IPS DF 6.9 (cell line): ENCODE measurements around the gene ZDHHC17.

Experiments
- DNase-seq: peaks from one replicate; pipeline ENCODE4 v3.0.0-alpha.2; 2013; ENCODE audit warnings: low read depth, low spot score
- H3K27ac ChIP-seq: one replicate; pipeline ENCODE4 v1.5.1; 2013; ENCODE audit warnings: low read length, control low read depth
- H3K27me3 ChIP-seq: 2 replicates; pipeline ENCODE4 v1.6.1; 2013; ENCODE audit warnings: mild to moderate bottlenecking, low read length; ENCODE audit not compliant: control insufficient read depth, insufficient read depth
- H3K36me3 ChIP-seq: 2 replicates; pipeline ENCODE4 v1.6.1; 2013; ENCODE audit warnings: low read length; ENCODE audit not compliant: control insufficient read depth, insufficient read depth
- H3K4me1 ChIP-seq: 2 replicates; pipeline ENCODE4 v1.6.1; 2013; ENCODE audit warnings: low read length; ENCODE audit not compliant: control insufficient read depth, insufficient read depth
- H3K4me3 ChIP-seq: 2 replicates; pipeline ENCODE4 v1.5.1; 2013; ENCODE audit warnings: mild to moderate bottlenecking, low read length
- H3K9me3 ChIP-seq: 2 replicates; pipeline ENCODE4 v1.6.1; 2013; ENCODE audit warnings: low read length, inconsistent platforms; ENCODE audit not compliant: control insufficient read depth, insufficient read depth
- WGBS: extraction: QIAGEN DNeasy Blood & Tissue Kit; methylation state at CpG from one replicate; pipeline ENCODE4 v1.1.7; 2013; ENCODE audit warnings: mixed read lengths, missing lambda C conversion rate; ENCODE audit not compliant: insufficient read length, insufficient coverage; 5-methylcytosine and 5-hydroxymethylcytosine counted together

ZDHHC17 gene

GRCh38 chr12:76738824-76739579 lies 24.9 kb upstream of the ZDHHC17 start:
- H3K4me1 ChIP-seq = no peaks in the 10 kb centered on the region
- no peak for DNase-seq
- no CpG with 5 or more reads among the region's 10 CpGs for WGBS

GRCh38 chr12:76739896-76740295 lies 24.0 kb upstream of the ZDHHC17 start:
- WGBS = no CpG with 5 or more reads among the region's 4 CpGs
- Histone ChIP-seq H3K27ac (no peak overlapping the region), H3K4me3 (no peak overlapping the region), H3K4me1 (no peaks in the 10 kb centered on the region), H3K27me3 (no peaks in the 10 kb centered on the region), H3K9me3 (no peaks in the 10 kb centered on the region), H3K36me3 (no peaks in the 10 kb centered on the region)
- DNase-seq = no peak

More at GRCh38 chr12:76738824-76739579, 24.9 kb upstream of the ZDHHC17 start:
- Histone ChIP-seq H3K36me3 (no peaks in the 10 kb centered on the region), H3K27me3 (no peaks in the 10 kb centered on the region), H3K4me3 (no peak overlapping the region), H3K27ac (no peak overlapping the region), H3K9me3 (no peaks in the 10 kb centered on the region)

GRCh38 chr12:76740501-76740900 lies 23.4 kb upstream of the ZDHHC17 start:
- H3K36me3 ChIP-seq = no peaks in the 10 kb centered on the region
- H3K9me3 ChIP-seq = no peaks in the 10 kb centered on the region
- WGBS = no CpG with 5 or more reads among the region's 8 CpGs
- no peaks in the 10 kb centered on the region for H3K4me1 ChIP-seq
- H3K4me3 ChIP-seq = no peak overlapping the region
- no peaks in the 10 kb centered on the region for H3K27me3 ChIP-seq
- no peak for DNase-seq
- H3K27ac ChIP-seq = no peak overlapping the region

GRCh38 chr12:76745343-76745742 lies 18.6 kb upstream of the ZDHHC17 start:
- no peak for DNase-seq
- no peak overlapping the region for H3K4me3 ChIP-seq
- H3K9me3 ChIP-seq = no peaks in the 10 kb centered on the region
- no peaks in the 10 kb centered on the region for H3K27me3 ChIP-seq
- WGBS = no CpG with 5 or more reads among the region's 2 CpGs
- no peak overlapping the region for H3K27ac ChIP-seq
- no peaks in the 10 kb centered on the region for H3K36me3 ChIP-seq
- H3K4me1 ChIP-seq = no peaks in the 10 kb centered on the region

GRCh38 chr12:76746516-76746915 lies 17.4 kb upstream of the ZDHHC17 start:
- Histone ChIP-seq H3K27me3 (no peaks in the 10 kb centered on the region), H3K36me3 (no peaks in the 10 kb centered on the region), H3K27ac (no peak overlapping the region), H3K9me3 (no peaks in the 10 kb centered on the region), H3K4me3 (no peak overlapping the region), H3K4me1 (no peaks in the 10 kb centered on the region)
- no CpG with 5 or more reads among the region's 1 CpG for WGBS
- no peak for DNase-seq

GRCh38 chr12:76747245-76747644 lies 16.7 kb upstream of the ZDHHC17 start:
- H3K9me3 ChIP-seq = no peaks in the 10 kb centered on the region
- no peak for DNase-seq
- H3K36me3 ChIP-seq = no peaks in the 10 kb centered on the region
- WGBS = no CpG with 5 or more reads among the region's 2 CpGs
- no peaks in the 10 kb centered on the region for H3K27me3 ChIP-seq
- no peak overlapping the region for H3K4me3 ChIP-seq
- no peaks in the 10 kb centered on the region for H3K4me1 ChIP-seq
- no peak overlapping the region for H3K27ac ChIP-seq

- Histone ChIP-seq H3K4me1 (0 out of 2 replicates have a peak, but pooled peaks cover 1% of the 10 kb centered on the region), H3K4me3 (no peak overlapping the region), H3K27me3 (no peaks in the 10 kb centered on the region), H3K9me3 (no peaks in the 10 kb centered on the region), H3K27ac (no peak overlapping the region), H3K36me3 (no peaks in the 10 kb centered on the region)
- no CpG with 5 or more reads among the region's 9 CpGs for WGBS
- no peak for DNase-seq
Observed at GRCh38 chr12:76755829-76756379, 8.0 kb upstream of the ZDHHC17 start.

- Histone ChIP-seq H3K9me3 (no peaks in the 10 kb centered on the region), H3K4me1 (peaks cover 3% of the 10 kb centered on the region; the same call in 1 of the 2 replicates), H3K36me3 (no peaks in the 10 kb centered on the region), H3K4me3 (no peak overlapping the region), H3K27me3 (no peaks in the 10 kb centered on the region), H3K27ac (no peak overlapping the region)
- no CpG with 5 or more reads among the region's 1 CpG for WGBS
- no peak for DNase-seq
Observed at GRCh38 chr12:76757694-76758093, 6.2 kb upstream of the ZDHHC17 start.

GRCh38 chr12:76762601-76762980 lies 1.3 kb upstream of the ZDHHC17 start:
- DNase-seq = peak; percentile 37
- Histone ChIP-seq H3K4me1 (peaks cover 2% of the 10 kb centered on the region; the same call in 1 of the 2 replicates), H3K27me3 (no peaks in the 10 kb centered on the region), H3K36me3 (no peaks in the 10 kb centered on the region), H3K27ac (no peak overlapping the region), H3K9me3 (no peaks in the 10 kb centered on the region), H3K4me3 (peak overlapping the region; percentile 3; the same call in 1 of the 2 replicates)
- no CpG with 5 or more reads among the region's 8 CpGs for WGBS

- no peak overlapping the region for H3K27ac ChIP-seq
Observed at GRCh38 chr12:76764856-76765255, 941 bp downstream of the ZDHHC17 start.

More at GRCh38 chr12:76764856-76765255, 941 bp downstream of the ZDHHC17 start:
- no peaks in the 10 kb centered on the region for H3K36me3 ChIP-seq
- no peak for DNase-seq
- no CpG with 5 or more reads among the region's 9 CpGs for WGBS
- peak overlapping the region; percentile 98; the same call in 1 of the 2 replicates for H3K4me3 ChIP-seq
- no peaks in the 10 kb centered on the region for H3K9me3 ChIP-seq
- no peaks in the 10 kb centered on the region for H3K27me3 ChIP-seq
- peaks cover 2% of the 10 kb centered on the region; the same call in 1 of the 2 replicates for H3K4me1 ChIP-seq
